Measurements from ENCODE around the gene LMNA.

The LMNA gene

DNA sequence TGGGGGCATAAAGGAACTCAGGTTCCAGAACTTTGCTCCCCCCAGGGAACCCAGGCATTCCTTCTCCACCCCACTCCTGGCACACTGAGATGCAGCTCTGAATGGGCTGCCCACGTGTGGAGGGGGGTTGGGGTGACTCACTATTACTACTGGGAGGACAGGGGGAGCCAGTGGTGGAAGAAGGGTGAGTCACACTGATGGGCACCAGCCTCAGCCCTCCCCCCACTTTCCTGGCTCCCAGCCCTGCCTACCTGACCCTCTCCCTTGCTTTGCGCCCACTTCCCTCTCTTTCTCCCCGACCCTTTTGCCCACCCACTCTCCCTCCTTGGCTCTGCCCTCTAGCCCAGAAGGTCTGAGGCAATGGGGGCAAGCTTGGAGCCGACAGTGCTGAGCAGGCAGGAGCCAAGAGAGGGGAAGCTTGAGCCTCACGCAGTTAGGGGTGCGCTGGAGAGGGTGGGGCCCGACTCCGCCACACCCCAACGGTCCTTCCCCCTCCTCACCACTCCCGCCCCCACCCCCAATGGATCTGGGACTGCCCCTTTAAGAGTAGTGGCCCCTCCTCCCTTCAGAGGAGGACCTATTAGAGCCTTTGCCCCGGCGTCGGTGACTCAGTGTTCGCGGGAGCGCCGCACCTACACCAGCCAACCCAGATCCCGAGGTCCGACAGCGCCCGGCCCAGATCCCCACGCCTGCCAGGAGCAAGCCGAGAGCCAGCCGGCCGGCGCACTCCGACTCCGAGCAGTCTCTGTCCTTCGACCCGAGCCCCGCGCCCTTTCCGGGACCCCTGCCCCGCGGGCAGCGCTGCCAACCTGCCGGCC lies at the start of gene LMNA:
Gene LMNA, plus strand, starts transcription at position 611 of the 818 bp plus-strand sequence. CDS start 208 bp downstream, outside the sequence.
- TF ChIP-seq BHLHE40 (IDR thresholded peaks at IDR 0.05; ENCODE audit: borderline replicate concordance) (no peak), FOXA1 (IDR thresholded peaks at IDR 0.05) (no peak), TARDBP (IDR thresholded peaks at IDR 0.05) (no peak), HDGF (IDR thresholded peaks at IDR 0.05; ENCODE audit: borderline replicate concordance) (no peak)
- POLR2A ChIA-PET = interaction anchor here (0.7 to 6.0 kb wide), 5 partner anchors 9 to 224 kb away, joined by 3 to 60 read pairs (median 8); partner anchors contain the start of genes CCT3 and TSACC

DNA sequence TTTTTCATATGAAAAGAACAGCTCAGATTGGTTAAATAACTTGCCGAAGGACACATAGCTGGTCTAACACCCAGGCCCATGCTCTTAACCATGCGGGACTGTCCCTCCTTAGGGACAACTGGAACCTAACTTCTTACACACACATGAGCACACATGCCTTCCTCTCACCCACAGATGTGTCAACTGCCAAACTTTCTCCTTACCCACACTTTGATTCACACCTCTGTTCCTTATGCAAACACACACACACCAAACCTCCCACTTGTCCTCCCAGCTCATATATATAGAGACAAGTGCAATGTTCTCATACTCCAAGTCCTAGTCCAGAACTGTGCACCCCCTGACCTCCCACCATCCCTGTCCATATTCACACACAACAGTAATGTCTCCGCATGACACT lies 49.3 kb upstream of the LMNA start:
- DNase-seq (ENCODE audit: extremely low spot score) = no peak
- POLR2A ChIA-PET = interaction anchor here (1.4 kb wide), 1 partner anchor 11 kb away, joined by 4 read pairs; the partner anchor contains the start of gene LAMTOR2
- TF ChIP-seq LEF1 (IDR thresholded peaks at IDR 0.05; ENCODE audit: borderline replicate concordance) (no peak), L3MBTL2 (conservative IDR thresholded peaks at IDR 0.05) (no peak), FOXM1 (IDR thresholded peaks at IDR 0.05; ENCODE audit: borderline replicate concordance) (no peak), ZNF384 (IDR thresholded peaks at IDR 0.05) (no peak), SUZ12 (IDR thresholded peaks at IDR 0.05) (no peak), NFRKB (IDR thresholded peaks at IDR 0.05) (no peak), FOXK2 (IDR thresholded peaks at IDR 0.05) (no peak), FOXA1 (IDR thresholded peaks at IDR 0.05) (no peak), CTBP1 (IDR thresholded peaks at IDR 0.05; ENCODE audit: borderline replicate concordance) (no peak), ELF4 (IDR thresholded peaks at IDR 0.05) (no peak)
- TF ChIP-seq, protein P1, sequence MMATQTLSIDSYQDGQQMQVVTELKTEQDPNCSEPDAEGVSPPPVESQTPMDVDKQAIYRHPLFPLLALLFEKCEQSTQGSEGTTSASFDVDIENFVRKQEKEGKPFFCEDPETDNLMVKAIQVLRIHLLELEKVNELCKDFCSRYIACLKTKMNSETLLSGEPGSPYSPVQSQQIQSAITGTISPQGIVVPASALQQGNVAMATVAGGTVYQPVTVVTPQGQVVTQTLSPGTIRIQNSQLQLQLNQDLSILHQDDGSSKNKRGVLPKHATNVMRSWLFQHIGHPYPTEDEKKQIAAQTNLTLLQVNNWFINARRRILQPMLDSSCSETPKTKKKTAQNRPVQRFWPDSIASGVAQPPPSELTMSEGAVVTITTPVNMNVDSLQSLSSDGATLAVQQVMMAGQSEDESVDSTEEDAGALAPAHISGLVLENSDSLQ (IDR thresholded peaks at IDR 0.05) = no peak
- CTCF ChIA-PET = interaction anchor here (0.5 to 3.0 kb wide), 8 partner anchors 13 to 129 kb away, joined by 3 to 18 read pairs (median 6); partner anchors contain the start of genes ARHGEF2 and UBQLN4

More for the DNA sequence above, at the start of gene LMNA:
- CTCF ChIA-PET = interaction anchor here (1.2 to 3.2 kb wide), 5 partner anchors 8 to 17 kb away, joined by 4 to 24 read pairs (median 11); no protein-coding TSS in a partner anchor
- DNase-seq (ENCODE audit: extremely low spot score) = peak; percentile 87

DNA sequence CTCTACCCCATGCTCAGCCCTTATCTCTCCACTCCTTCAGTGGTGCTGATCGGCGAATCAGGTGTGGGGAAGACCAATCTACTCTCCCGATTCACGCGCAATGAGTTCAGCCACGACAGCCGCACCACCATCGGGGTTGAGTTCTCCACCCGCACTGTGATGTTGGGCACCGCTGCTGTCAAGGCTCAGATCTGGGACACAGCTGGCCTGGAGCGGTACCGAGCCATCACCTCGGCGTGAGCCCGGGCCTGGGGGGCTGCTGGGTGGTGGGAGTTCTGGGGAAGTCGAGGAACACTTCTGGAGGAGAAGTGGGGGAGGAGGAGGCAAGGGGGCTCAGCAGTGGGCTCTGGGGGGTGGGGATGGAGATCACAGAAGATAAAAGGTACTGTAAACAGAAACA lies 48.6 kb upstream of the LMNA start:
- TF ChIP-seq SUZ12 (IDR thresholded peaks at IDR 0.05) (no peak), HDGF (IDR thresholded peaks at IDR 0.05; ENCODE audit: borderline replicate concordance) (no peak), SP1 (IDR thresholded peaks at IDR 0.05) (no peak), TARDBP (IDR thresholded peaks at IDR 0.05) (no peak), BHLHE40 (IDR thresholded peaks at IDR 0.05; ENCODE audit: borderline replicate concordance) (no peak), NFRKB (IDR thresholded peaks at IDR 0.05) (no peak), FOXM1 (IDR thresholded peaks at IDR 0.05; ENCODE audit: borderline replicate concordance) (no peak), FOXK2 (IDR thresholded peaks at IDR 0.05) (no peak), ARNT (IDR thresholded peaks at IDR 0.05) (no peak), ZNF384 (IDR thresholded peaks at IDR 0.05) (no peak), ELF4 (IDR thresholded peaks at IDR 0.05) (no peak), FOXA1 (IDR thresholded peaks at IDR 0.05) (no peak), L3MBTL2 (conservative IDR thresholded peaks at IDR 0.05) (no peak), CTBP1 (IDR thresholded peaks at IDR 0.05; ENCODE audit: borderline replicate concordance) (no peak), LEF1 (IDR thresholded peaks at IDR 0.05; ENCODE audit: borderline replicate concordance) (no peak)
- TF ChIP-seq, protein P1 (IDR thresholded peaks at IDR 0.05) = no peak
- POLR2A ChIA-PET = interaction anchor here (0.8 to 1.6 kb wide), 5 partner anchors 17 to 131 kb away, joined by 3 to 6 read pairs (median 5); partner anchors contain the start of gene MEX3A
- CTCF ChIA-PET = interaction anchor here (0.5 to 3.0 kb wide), 22 partner anchors 9 to 322 kb away, joined by 3 to 18 read pairs (median 4); partner anchors contain the start of genes ARHGEF2 and UBQLN4
- DNase-seq (ENCODE audit: extremely low spot score) = no peak

DNA sequence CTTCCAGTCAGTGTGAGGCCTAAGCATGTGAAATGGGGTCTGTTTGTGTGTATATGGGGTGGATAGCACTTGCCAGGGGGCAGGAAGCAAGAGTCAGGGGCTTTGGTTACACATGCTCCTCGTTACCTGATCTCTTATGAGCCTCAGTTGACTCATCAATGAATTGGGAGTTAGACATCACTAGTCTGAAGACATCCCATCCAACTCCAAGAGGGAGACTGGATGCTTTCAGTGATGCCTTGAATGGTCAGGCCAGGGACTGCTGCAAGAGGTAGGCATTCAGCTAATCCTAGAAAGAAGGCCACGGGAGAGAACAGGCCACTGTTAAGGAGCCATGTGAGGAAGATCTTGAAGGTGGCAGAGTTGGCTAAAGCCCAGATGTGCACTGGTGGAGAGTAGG lies 47.2 kb upstream of the LMNA start:
- ChIA-PET CTCF (interaction anchor here (0.9 to 3.0 kb wide), 11 partner anchors 8 to 207 kb away, joined by 3 to 18 read pairs (median 8); partner anchors contain the start of genes ARHGEF2 and SYT11), POLR2A (interaction anchor here (1.4 to 1.6 kb wide), 2 partner anchors 41 to 46 kb away, joined by 5 to 6 read pairs; no protein-coding TSS in a partner anchor)
- DNase-seq (ENCODE audit: extremely low spot score) = no peak
- no peak for TF ChIP-seq ELF4 (IDR thresholded peaks at IDR 0.05)
- no peak for TF ChIP-seq CTBP1 (IDR thresholded peaks at IDR 0.05; ENCODE audit: borderline replicate concordance)
- TF ChIP-seq SP1 (IDR thresholded peaks at IDR 0.05) = no peak
- TF ChIP-seq SUZ12 (IDR thresholded peaks at IDR 0.05) = no peak
- TF ChIP-seq, protein P1 (IDR thresholded peaks at IDR 0.05) = no peak
- no peak for TF ChIP-seq HDGF (IDR thresholded peaks at IDR 0.05; ENCODE audit: borderline replicate concordance)
- no peak for TF ChIP-seq BHLHE40 (IDR thresholded peaks at IDR 0.05; ENCODE audit: borderline replicate concordance)
- TF ChIP-seq LEF1 (IDR thresholded peaks at IDR 0.05; ENCODE audit: borderline replicate concordance) = no peak
- no peak for TF ChIP-seq FOXK2 (IDR thresholded peaks at IDR 0.05)
- no peak for TF ChIP-seq FOXM1 (IDR thresholded peaks at IDR 0.05; ENCODE audit: borderline replicate concordance)
- TF ChIP-seq FOXA1 (IDR thresholded peaks at IDR 0.05) = no peak
- no peak for TF ChIP-seq NFRKB (IDR thresholded peaks at IDR 0.05)
- TF ChIP-seq TARDBP (IDR thresholded peaks at IDR 0.05) = no peak
- no peak for TF ChIP-seq L3MBTL2 (conservative IDR thresholded peaks at IDR 0.05)
- TF ChIP-seq ZNF384 (IDR thresholded peaks at IDR 0.05) = no peak
- no peak for TF ChIP-seq ARNT (IDR thresholded peaks at IDR 0.05)
